NCI-H2081 treated with DMSO at 0.1 percent for 48 hours (cell line): ENCODE data around the gene ANKS1B.
"Not testable (repeated sequence)": the region's sequence is repeated elsewhere in the genome, so short reads cannot be mapped to it uniquely, and the experiment has no call there.

Experiments
- DNase-seq: peaks from one replicate; lab custom pipeline; 2025; lab: John Stamatoyannopoulos, UW

ANKS1B gene

DNA sequence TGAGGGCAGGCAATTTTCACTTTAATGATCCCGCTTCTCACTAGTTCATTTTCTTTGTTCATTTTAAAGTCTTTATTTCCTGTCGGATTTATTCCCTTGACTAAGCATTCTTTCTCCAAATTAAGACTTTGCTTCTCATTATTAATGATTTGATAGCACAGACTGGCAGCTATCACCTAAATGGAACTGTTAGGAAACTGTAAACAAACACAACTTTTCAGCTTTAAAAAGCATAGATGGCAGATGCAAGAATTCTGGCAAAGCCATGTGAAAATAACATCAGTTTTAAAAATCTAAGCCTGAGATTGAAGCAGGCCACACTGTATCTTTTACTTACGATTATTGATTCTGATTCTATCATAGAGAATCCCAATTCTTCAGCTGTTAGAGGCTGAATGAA lies 225.7 kb downstream of the ANKS1B start:
- no peak for DNase-seq

GRCh38 chr12:99752740-99753139 lies 232.0 kb downstream of the ANKS1B start:
- DNase-seq = no peak

GRCh38 chr12:99746538-99746937 lies 238.2 kb downstream of the ANKS1B start:
- no peak for DNase-seq

DNA sequence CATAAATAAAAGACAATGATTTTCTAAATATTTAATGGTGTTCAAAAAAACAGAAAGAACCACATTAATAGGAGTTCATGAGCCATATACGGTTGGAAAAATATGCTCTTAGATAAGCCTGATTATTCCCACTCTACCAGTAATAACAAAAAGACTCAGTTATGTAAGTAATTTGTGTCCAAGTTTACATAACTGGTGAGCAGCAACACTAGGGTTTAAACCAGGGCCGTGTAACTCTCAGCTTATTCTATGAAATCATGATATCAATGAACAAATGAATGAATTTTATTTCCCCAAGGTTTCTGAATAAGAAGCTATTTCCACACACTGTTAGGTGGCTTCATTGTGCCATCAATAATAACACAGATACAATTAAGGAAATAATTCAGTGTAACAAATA lies 238.8 kb downstream of the ANKS1B start:
- DNase-seq = no peak

DNA sequence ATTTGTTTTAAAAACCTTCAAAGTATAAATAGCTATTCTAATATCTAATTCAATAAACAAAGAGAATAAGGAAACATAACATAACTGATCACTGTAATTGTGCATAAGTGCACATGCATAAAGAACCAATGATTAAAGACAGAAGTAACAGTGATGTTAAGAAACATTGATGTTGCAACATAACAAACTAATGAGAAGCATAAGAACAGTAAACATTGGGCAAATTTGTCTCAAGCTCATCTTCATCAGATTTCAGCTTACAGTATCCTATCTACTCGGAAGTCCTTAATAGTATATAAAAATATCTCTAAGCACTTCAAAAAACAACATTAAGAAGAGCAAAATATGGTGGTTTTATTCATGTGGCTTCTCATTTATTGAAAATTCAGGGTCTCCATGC lies 239.6 kb downstream of the ANKS1B start:
- no peak for DNase-seq

- no peak for DNase-seq
Observed at GRCh38 chr12:99736760-99737269, 247.9 kb downstream of the ANKS1B start.

DNA sequence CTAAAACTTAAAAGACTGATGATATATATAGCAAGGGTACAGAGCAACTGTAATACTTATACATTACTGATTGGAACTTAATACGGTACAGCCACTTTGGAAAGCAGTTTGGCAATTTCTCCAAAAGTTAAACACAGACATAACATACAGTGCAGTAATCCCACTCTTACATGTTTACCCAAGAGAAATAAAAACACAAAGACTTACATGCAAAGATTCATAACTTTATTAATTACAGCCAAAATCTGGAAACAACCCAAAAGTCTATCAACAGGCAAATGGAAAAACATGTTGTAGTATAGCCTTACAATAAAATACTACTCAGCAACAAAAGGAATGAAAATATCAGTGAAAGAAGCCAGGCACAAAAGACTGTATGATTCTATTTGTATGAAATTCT lies 252.6 kb downstream of the ANKS1B start:
- no peak for DNase-seq

GRCh38 chr12:99722690-99723486 lies 261.8 kb downstream of the ANKS1B start:
- no peak for DNase-seq

DNA sequence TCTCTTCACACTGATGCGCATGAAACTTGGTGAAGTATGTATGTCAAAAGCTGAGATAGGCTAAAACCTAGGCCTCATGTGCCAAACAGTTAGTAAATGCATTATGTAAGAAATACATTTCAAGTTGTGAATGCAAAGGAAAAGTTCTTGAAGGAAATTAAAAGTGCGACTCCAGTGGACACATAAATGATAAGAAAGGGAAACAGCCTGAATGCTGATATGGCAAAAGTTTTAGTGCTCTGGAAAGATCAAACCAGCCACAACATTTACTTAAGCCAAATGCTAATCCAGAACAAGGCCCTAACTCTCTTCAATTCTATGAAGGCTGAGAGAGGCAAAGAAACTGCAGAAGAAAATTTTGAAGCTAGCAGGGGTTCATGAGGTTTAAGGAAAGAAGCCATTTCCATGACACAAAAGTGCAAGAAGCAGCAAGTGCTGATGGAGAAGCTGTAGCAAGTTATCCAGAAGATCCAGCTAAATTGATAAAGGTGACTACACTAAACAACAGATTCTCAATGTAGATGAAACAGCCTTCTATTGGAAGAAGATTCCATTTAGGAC lies 262.9 kb downstream of the ANKS1B start:
- DNase-seq = no peak

GRCh38 chr12:99720083-99720465 lies 264.7 kb downstream of the ANKS1B start:
- DNase-seq = not testable (repeated sequence)

GRCh38 chr12:99719411-99720082 lies 265.2 kb downstream of the ANKS1B start:
- DNase-seq = not testable (repeated sequence)

- DNase-seq = not testable (repeated sequence)
Observed at GRCh38 chr12:99715841-99716510, 268.8 kb downstream of the ANKS1B start.

- not testable (repeated sequence) for DNase-seq
Observed at GRCh38 chr12:99714921-99715320, 269.8 kb downstream of the ANKS1B start.

DNA sequence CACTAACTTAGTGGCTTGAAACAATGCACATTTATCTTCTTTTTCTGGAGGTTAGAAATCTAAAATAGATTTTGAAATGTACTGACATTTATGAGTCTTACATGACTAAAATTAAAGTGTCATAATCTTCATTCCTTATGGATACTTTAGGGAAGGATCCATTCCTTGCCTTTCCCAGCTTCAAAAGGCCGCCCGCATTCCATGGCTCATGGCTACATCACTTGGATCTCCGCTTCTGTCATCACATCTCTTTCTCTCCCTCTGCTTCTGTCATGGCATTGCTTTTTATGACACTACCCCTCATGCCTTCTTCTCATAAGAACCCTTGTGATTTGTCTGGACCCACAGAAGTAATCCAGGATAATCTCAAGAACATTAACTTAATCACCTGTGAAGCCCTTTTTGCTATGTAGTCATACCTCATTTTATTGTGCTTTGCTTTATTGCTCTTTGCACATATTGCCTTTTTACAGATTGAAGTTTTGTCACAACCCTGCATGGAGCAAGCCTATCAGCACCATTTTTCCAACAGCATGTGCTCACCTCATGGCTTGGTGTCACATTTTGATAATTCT lies 270.7 kb downstream of the ANKS1B start:
- no peak for DNase-seq

DNA sequence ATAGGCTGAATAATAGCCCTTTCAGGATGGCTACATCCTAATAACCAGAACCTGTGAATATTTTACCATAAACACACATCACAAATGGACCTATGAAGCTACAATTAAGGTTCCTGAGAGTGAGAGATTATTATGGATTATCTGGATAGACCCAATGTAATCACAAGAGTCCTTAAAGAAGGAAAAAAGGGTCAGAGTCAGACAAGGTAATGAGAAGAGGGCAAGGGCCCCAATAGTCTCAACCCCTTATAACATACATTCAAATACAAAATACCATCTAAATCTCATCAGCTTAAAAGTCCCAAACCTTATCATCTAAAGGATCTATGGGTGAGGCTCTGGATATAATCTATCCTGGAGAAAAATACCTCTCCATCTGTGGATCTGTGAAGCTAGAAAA lies 272.5 kb downstream of the ANKS1B start:
- DNase-seq = no peak

DNA sequence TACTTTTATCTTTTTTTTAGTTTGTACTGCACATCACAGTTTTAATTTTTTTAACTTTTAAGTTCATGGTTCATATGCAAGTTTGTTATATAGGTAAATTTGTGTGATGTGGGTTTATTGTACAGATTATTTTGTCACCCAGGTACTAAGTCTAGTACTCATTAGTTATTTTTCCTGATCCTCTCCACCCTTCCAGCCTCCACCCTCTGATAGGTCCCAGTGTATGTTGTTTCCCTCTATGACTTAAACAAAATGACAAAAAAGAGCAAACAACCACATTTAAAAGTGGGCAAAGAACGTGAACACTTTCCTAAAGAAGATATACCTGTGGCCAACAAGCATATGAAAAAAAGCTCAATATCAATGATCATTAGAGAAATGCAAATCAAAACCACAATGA lies 273.5 kb downstream of the ANKS1B start:
- DNase-seq = no peak

GRCh38 chr12:99709619-99710018 lies 275.1 kb downstream of the ANKS1B start:
- no peak for DNase-seq

GRCh38 chr12:99709116-99709515 lies 275.6 kb downstream of the ANKS1B start:
- DNase-seq = no peak

DNA sequence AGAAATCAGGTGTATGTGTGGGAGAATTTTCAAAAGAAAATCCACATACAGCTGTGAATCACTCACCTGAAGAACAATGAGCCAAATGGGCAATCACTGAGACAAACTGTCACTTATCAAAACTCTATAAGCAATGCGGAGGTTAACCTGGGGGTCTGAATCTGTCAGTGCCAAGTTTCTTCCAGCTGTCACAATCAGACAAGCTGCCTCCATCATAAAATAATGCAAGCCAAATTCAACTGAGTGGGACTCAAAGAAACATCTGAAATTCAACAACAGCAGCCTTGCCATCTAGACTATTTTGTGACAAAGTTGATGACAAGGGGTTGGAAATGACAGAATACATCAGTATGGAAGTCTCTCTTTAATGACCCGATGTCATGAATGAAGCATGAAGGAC lies 276.9 kb downstream of the ANKS1B start:
- DNase-seq = no peak

GRCh38 chr12:99706736-99707473 lies 277.8 kb downstream of the ANKS1B start:
- no peak for DNase-seq

- DNase-seq = no peak
Observed at GRCh38 chr12:99704458-99704857, 280.3 kb downstream of the ANKS1B start.
